ENCODE measurements around the gene COPZ1. TPM values are rescaled to one million over a fixed set of nuclear protein-coding genes. Genes with fewer than 3 reads are reported as not detected.
"Not testable (repeated sequence)": the region's sequence is repeated elsewhere in the genome, so short reads cannot be mapped to it uniquely, and the experiment has no call there.

The COPZ1 gene
- total RNA-seq, 1 donor = 139 TPM

GRCh38 chr12:54282949-54283593, 41.9 kb upstream of the COPZ1 start:
- TF ChIP-seq, protein P1, sequence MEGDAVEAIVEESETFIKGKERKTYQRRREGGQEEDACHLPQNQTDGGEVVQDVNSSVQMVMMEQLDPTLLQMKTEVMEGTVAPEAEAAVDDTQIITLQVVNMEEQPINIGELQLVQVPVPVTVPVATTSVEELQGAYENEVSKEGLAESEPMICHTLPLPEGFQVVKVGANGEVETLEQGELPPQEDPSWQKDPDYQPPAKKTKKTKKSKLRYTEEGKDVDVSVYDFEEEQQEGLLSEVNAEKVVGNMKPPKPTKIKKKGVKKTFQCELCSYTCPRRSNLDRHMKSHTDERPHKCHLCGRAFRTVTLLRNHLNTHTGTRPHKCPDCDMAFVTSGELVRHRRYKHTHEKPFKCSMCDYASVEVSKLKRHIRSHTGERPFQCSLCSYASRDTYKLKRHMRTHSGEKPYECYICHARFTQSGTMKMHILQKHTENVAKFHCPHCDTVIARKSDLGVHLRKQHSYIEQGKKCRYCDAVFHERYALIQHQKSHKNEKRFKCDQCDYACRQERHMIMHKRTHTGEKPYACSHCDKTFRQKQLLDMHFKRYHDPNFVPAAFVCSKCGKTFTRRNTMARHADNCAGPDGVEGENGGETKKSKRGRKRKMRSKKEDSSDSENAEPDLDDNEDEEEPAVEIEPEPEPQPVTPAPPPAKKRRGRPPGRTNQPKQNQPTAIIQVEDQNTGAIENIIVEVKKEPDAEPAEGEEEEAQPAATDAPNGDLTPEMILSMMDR (IDR thresholded peaks at IDR 0.05; ENCODE audit: insufficient read depth, low read length) = no peak
- DNase-seq (ENCODE audit: low read depth) = no peak
- peak overlapping the region; percentile 94 for H3K4me3 ChIP-seq (ENCODE audit: low read depth, low read length)

DNA sequence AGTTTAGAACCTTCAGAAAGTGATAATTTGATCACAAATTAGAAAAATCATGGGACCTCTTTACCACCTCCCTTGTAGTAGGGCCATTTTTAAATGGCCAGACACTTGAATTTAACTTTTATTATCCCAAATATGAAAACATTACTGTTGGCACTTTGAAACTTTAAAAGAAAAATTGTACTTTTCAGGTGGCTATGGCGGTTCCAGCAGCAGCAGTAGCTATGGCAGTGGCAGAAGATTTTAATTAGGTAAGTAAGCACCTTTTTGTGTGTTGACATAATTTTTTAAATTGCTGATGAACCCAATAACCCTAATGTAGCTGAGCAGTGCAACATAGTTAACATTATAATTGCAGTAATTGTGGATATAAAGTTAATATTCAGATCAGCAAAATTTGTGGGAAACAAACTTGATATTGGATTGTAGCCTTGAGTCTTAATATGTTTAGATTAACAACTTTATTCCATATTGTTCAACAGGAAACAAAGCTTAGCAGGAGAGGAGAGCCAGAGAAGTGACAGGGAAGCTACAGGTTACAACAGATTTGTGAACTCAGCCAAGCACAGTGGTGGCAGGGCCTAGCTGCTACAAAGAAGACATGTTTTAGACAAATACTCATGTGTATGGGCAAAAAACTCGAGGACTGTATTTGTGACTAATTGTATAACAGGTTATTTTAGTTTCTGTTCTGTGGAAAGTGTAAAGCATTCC, 40.7 kb upstream of the COPZ1 start:
- DNase-seq (ENCODE audit: low read depth) = not testable (repeated sequence)
- H3K4me3 ChIP-seq (ENCODE audit: low read depth, low read length) = peak overlapping the region; percentile 94

DNA sequence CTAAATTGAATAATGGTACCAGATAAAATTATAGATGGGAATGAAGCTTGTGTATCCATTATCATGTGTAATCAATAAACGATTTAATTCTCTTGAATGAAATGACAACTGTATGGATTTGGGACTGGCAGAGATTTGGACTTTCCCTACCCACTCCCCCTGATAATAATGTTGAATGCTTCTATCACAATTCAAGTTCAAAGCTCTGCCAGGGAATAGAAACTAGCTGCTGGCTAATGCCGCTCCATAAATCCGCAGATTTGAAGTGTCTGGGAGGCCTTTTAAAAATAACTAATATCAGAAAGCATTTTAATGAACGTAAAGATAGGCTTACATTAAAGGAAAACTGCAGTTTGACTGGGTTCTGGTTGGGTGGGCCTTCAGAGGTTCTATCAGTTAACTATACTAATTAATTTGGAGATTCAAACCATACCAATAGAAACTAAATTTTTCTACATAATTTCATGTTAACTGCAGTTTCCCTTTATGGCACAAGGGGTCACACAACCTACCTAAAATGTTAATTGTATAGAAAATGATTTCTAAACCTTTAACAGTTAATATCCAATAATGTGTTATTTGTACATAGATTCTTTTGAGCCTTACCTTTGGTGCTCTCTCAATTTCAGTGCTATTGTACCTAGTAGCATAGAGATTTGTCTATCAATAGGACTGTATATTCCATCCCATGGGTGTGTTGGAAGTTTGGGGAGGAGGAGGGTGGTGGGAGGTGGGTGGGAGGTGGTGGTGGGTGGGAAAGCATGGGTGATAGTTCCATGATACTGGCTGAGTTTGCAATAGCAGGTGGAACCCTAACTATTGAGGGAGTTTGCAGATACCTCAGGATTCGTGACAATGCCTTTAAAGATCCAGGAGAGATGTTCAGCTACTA, 39.5 kb upstream of the COPZ1 start:
- DNase-seq (ENCODE audit: low read depth) = peak; percentile 38
- peak overlapping the region; percentile 37 for H3K4me3 ChIP-seq (ENCODE audit: low read depth, low read length)
- TF ChIP-seq, protein P1 (IDR thresholded peaks at IDR 0.05; ENCODE audit: insufficient read depth, low read length) = peak; percentile 52

GRCh38 chr12:54286042-54287030, 38.6 kb upstream of the COPZ1 start:
- TF ChIP-seq, protein P1 (IDR thresholded peaks at IDR 0.05; ENCODE audit: insufficient read depth, low read length) = no peak
- H3K4me3 ChIP-seq (ENCODE audit: low read depth, low read length) = no peak overlapping the region
- peak; percentile 16 for DNase-seq (ENCODE audit: low read depth)

DNA sequence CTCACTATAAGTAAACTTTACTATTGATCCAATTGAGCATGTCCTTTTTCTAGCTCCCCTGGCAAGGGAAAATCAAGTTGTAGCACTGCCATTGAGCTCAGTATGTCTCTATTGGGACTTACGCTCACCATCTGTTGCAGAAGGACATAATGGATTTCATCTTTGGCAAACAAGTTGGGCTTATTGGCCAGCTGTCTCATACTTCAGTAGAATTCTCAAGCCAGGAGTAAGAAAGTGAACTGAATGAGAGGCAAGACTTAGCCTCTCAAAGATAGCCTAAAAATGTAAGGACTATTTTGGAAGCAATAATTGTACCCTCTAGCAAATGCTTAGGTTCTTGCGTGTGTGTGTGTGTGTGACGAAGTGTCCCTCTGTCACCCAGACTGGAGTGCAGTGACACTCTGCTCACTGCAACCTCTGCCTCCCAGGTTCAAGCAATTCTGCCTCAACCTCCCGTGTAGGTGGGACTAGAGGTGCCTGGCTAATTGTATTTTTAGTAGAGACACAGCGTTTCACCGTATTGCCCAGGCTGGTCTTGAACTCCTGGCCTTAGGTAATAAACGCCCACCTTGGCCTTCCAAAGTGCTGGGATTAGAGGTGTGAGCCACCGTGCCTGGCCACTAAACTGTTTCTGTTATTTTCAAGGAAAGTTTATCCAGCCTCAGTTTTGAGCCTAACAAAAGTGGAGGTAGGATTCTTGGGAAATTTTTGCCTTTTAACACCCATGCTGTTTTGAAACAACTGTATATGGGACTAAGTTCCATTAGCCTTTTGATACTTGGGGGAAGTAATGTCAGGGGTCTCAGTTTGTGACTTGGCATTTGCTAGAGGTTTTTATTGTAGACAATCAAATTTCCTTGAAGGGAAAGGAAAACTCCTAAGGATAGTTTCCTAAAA, 37.4 kb upstream of the COPZ1 start:
- peak; percentile 30 for DNase-seq (ENCODE audit: low read depth)
- H3K4me3 ChIP-seq (ENCODE audit: low read depth, low read length) = no peak overlapping the region

More for the DNA sequence above, 37.4 kb upstream of the COPZ1 start:
- TF ChIP-seq, protein P1 (IDR thresholded peaks at IDR 0.05; ENCODE audit: insufficient read depth, low read length) = no peak

Measured in fibroblast of the aortic adventitia (primary cell).